Activated T-helper 2 cell treated with anti-CD3 and anti-CD28 coated beads, Interferon-gamma antibody, Interleukin-2, Interleukin-4, amounts not matched to agents 10 μg/mL and 5 μg/mL and 100 μg/mL, durations not matched to agents 14 hours and 24 hours and 36 hours (primary cell): Measurements from ENCODE around the gene RCAN2. TPM values are rescaled to one million over a fixed set of nuclear protein-coding genes. Genes with fewer than 3 reads are reported as not detected.

Source experiments
- DNase-seq: peaks from one replicate; pipeline ENCODE4 v3.0.0; 2021; ENCODE audit warnings: low spot score
- H3K27ac Mint-ChIP-seq: one replicate; pipeline ENCODE4 v1.8.0; 2021; ENCODE audit warnings: mixed read lengths
- H3K27me3 Mint-ChIP-seq: one replicate; pipeline ENCODE4 v1.8.0; 2021; ENCODE audit warnings: low read depth, mixed read lengths
- H3K36me3 Mint-ChIP-seq: one replicate; pipeline ENCODE4 v1.8.0; 2021; ENCODE audit warnings: low read depth, mixed read lengths
- H3K4me1 Mint-ChIP-seq: one replicate; pipeline ENCODE4 v1.8.0; 2021; ENCODE audit warnings: low read depth, mixed read lengths
- H3K4me3 Mint-ChIP-seq: one replicate; pipeline ENCODE4 v1.8.0; 2021; ENCODE audit warnings: low read depth, mild to moderate bottlenecking, moderate library complexity, mixed read lengths
- H3K9me3 Mint-ChIP-seq: one replicate; pipeline ENCODE4 v1.8.0; 2021; ENCODE audit warnings: mixed read lengths
- intact Hi-C: fragments of 100-400 bp; cut with micrococcal nuclease; formaldehyde crosslinking; loops from one replicate; pipeline ENCODE4 v1.15.1; 2023
- total RNA-seq: library from RNA; stranded (reverse); gene quantifications from 2 replicates; pipeline ENCODE4 v1.2.3, GENCODE V29; 2022

RCAN2 gene
- total RNA-seq, 1 donor from 2014 or later = not detected

GRCh38 chr6:46325561-46326530, 165.4 kb downstream of the RCAN2 start:
- DNase-seq = no peak
- Mint-ChIP-seq H3K27ac (no peak overlapping the region), H3K36me3 (no peaks in the 10 kb centered on the region), H3K27me3 (peaks cover 20% of the 10 kb centered on the region), H3K4me1 (peaks cover 5% of the 10 kb centered on the region), H3K4me3 (no peak overlapping the region), H3K9me3 (no peaks in the 10 kb centered on the region)
- intact Hi-C loops = no loop called here

GRCh38 chr6:46324706-46325105, 166.5 kb downstream of the RCAN2 start:
- no peak for DNase-seq
- no peaks in the 10 kb centered on the region for H3K9me3 Mint-ChIP-seq
- H3K27ac Mint-ChIP-seq = no peak overlapping the region
- intact Hi-C loops = no loop called here
- H3K4me3 Mint-ChIP-seq = no peak overlapping the region
- H3K27me3 Mint-ChIP-seq = peaks cover 17% of the 10 kb centered on the region
- H3K36me3 Mint-ChIP-seq = no peaks in the 10 kb centered on the region
- H3K4me1 Mint-ChIP-seq = peaks cover 5% of the 10 kb centered on the region

GRCh38 chr6:46323966-46324622, 167.2 kb downstream of the RCAN2 start:
- no peaks in the 10 kb centered on the region for H3K36me3 Mint-ChIP-seq
- no peak overlapping the region for H3K27ac Mint-ChIP-seq
- peaks cover 15% of the 10 kb centered on the region for H3K27me3 Mint-ChIP-seq
- peaks cover 5% of the 10 kb centered on the region for H3K4me1 Mint-ChIP-seq
- no peak overlapping the region for H3K4me3 Mint-ChIP-seq
- intact Hi-C loops = no loop called here
- H3K9me3 Mint-ChIP-seq = no peaks in the 10 kb centered on the region
- no peak for DNase-seq

GRCh38 chr6:46323312-46323965, 167.8 kb downstream of the RCAN2 start:
- H3K36me3 Mint-ChIP-seq = no peaks in the 10 kb centered on the region
- no peak overlapping the region for H3K4me3 Mint-ChIP-seq
- no peaks in the 10 kb centered on the region for H3K9me3 Mint-ChIP-seq
- intact Hi-C loops = no loop called here
- H3K27ac Mint-ChIP-seq = no peak overlapping the region
- no peak for DNase-seq
- H3K27me3 Mint-ChIP-seq = peaks cover 13% of the 10 kb centered on the region
- peaks cover 5% of the 10 kb centered on the region for H3K4me1 Mint-ChIP-seq

- H3K4me1 Mint-ChIP-seq = peaks cover 5% of the 10 kb centered on the region
- H3K9me3 Mint-ChIP-seq = no peaks in the 10 kb centered on the region
- intact Hi-C loops = no loop called here
- no peaks in the 10 kb centered on the region for H3K36me3 Mint-ChIP-seq
- DNase-seq = no peak
- H3K27me3 Mint-ChIP-seq = peaks cover 5% of the 10 kb centered on the region
- no peak overlapping the region for H3K27ac Mint-ChIP-seq
- no peak overlapping the region for H3K4me3 Mint-ChIP-seq
Measured at GRCh38 chr6:46320505-46320904, 170.7 kb downstream of the RCAN2 start.

- Mint-ChIP-seq H3K4me1 (no peaks in the 10 kb centered on the region), H3K27ac (no peak overlapping the region), H3K9me3 (no peaks in the 10 kb centered on the region), H3K27me3 (peaks cover 5% of the 10 kb centered on the region), H3K4me3 (no peak overlapping the region), H3K36me3 (no peaks in the 10 kb centered on the region)
- DNase-seq = no peak
- intact Hi-C loops = no loop called here
Measured at GRCh38 chr6:46315589-46315988, 175.7 kb downstream of the RCAN2 start.

- intact Hi-C loops = no loop called here
- Mint-ChIP-seq H3K9me3 (no peaks in the 10 kb centered on the region), H3K4me1 (no peaks in the 10 kb centered on the region), H3K27ac (no peak overlapping the region), H3K27me3 (peaks cover 8% of the 10 kb centered on the region), H3K36me3 (no peaks in the 10 kb centered on the region), H3K4me3 (no peak overlapping the region)
- DNase-seq = no peak
Measured at GRCh38 chr6:46312654-46313053, 178.6 kb downstream of the RCAN2 start.

- DNase-seq = no peak
- H3K4me1 Mint-ChIP-seq = no peaks in the 10 kb centered on the region
- H3K9me3 Mint-ChIP-seq = no peaks in the 10 kb centered on the region
- no peak overlapping the region for H3K27ac Mint-ChIP-seq
- no peak overlapping the region for H3K4me3 Mint-ChIP-seq
- intact Hi-C loops = no loop called here
- peaks cover 10% of the 10 kb centered on the region for H3K27me3 Mint-ChIP-seq
- no peaks in the 10 kb centered on the region for H3K36me3 Mint-ChIP-seq
Measured at GRCh38 chr6:46310196-46310595, 181.1 kb downstream of the RCAN2 start.

GRCh38 chr6:46306431-46306830, 184.8 kb downstream of the RCAN2 start:
- Mint-ChIP-seq H3K9me3 (no peaks in the 10 kb centered on the region), H3K27ac (no peak overlapping the region), H3K4me3 (no peak overlapping the region), H3K36me3 (no peaks in the 10 kb centered on the region), H3K4me1 (no peaks in the 10 kb centered on the region), H3K27me3 (peaks cover 16% of the 10 kb centered on the region)
- intact Hi-C loops = no loop called here
- DNase-seq = no peak

GRCh38 chr6:46305833-46306232, 185.4 kb downstream of the RCAN2 start:
- Mint-ChIP-seq H3K36me3 (no peaks in the 10 kb centered on the region), H3K27ac (no peak overlapping the region), H3K27me3 (peaks cover 14% of the 10 kb centered on the region), H3K4me1 (no peaks in the 10 kb centered on the region), H3K9me3 (no peaks in the 10 kb centered on the region), H3K4me3 (no peak overlapping the region)
- DNase-seq = no peak
- intact Hi-C loops = no loop called here

- intact Hi-C loops = no loop called here
- Mint-ChIP-seq H3K4me1 (no peaks in the 10 kb centered on the region), H3K9me3 (no peaks in the 10 kb centered on the region), H3K4me3 (no peak overlapping the region), H3K27me3 (peaks cover 16% of the 10 kb centered on the region), H3K27ac (no peak overlapping the region), H3K36me3 (no peaks in the 10 kb centered on the region)
- DNase-seq = no peak
Measured at GRCh38 chr6:46305236-46305635, 186.0 kb downstream of the RCAN2 start.

GRCh38 chr6:46302816-46303215, 188.4 kb downstream of the RCAN2 start:
- no peak for DNase-seq

GRCh38 chr6:46302176-46302575, 189.1 kb downstream of the RCAN2 start:
- H3K36me3 Mint-ChIP-seq = no peaks in the 10 kb centered on the region
- H3K27ac Mint-ChIP-seq = no peak overlapping the region
- H3K4me3 Mint-ChIP-seq = no peak overlapping the region
- intact Hi-C loops = no loop called here
- peaks cover 13% of the 10 kb centered on the region for H3K27me3 Mint-ChIP-seq
- H3K9me3 Mint-ChIP-seq = no peaks in the 10 kb centered on the region
- H3K4me1 Mint-ChIP-seq = no peaks in the 10 kb centered on the region
- DNase-seq = no peak

More at GRCh38 chr6:46302816-46303215, 188.4 kb downstream of the RCAN2 start:
- Mint-ChIP-seq H3K36me3 (no peaks in the 10 kb centered on the region), H3K27ac (no peak overlapping the region), H3K4me1 (no peaks in the 10 kb centered on the region), H3K9me3 (no peaks in the 10 kb centered on the region), H3K27me3 (peaks cover 14% of the 10 kb centered on the region), H3K4me3 (no peak overlapping the region)
- intact Hi-C loops = no loop called here
